Measurements from ENCODE around the gene CA6. TPM values are rescaled to one million over a fixed set of nuclear protein-coding genes. Genes with fewer than 3 reads are reported as not detected.
"Not testable (repeated sequence)": the region's sequence is repeated elsewhere in the genome, so short reads cannot be mapped to it uniquely, and the experiment has no call there.

The CA6 gene
- total RNA-seq, 1 experiment from 2014 or later = not detected

DNA sequence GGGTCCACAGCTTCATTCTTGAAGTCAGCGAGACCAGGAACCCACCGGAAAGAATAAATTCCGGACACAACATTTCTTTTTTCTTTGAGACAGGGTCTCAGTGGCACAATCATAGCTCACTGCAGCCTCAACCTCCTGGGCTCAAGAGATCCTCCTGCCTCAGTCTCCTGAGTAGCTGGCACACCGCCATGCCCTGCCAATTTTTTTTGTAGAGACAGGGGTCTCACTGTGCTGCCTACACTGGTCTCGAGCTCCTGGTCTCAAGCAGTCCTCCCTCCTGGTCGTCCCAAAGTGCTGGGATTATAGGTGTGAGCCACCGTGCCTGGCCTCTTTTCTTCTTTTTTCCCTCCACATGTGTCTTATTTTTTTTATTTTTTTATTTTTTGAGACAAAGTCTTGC, 46.6 kb upstream of the CA6 start:
- no peaks in the 10 kb centered on the region for H3K9me3 ChIP-seq (ENCODE audit: control insufficient read depth, insufficient read depth, low read depth, low read length)
- intact Hi-C loops (cut with micrococcal nuclease; ENCODE audit: unreplicated experiment) = no loop called here

DNA sequence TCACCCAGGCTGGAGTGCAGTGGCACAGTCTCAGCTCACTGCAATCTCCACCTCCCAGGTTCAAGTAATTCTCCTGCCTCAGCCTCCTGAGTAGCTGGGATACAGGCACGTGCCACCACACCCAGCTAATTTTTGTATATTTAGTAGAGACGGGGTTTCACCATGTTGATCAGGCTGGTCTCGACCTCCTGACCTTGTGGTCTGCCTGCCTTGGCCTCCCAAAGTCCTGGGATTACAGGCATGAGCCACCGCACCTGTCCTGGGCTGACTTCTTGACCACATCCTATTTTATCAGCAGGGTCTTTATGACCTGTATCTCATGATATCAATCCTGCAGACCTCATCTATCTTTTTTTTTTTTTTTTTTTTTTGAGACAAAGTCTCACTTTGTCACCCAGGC, 45.0 kb upstream of the CA6 start:
- H3K36me3 ChIP-seq (ENCODE audit: control insufficient read depth, insufficient read depth, low read length); in situ Hi-C loops (cut with HindIII; ENCODE audit: low pct_unique_long_range_greater_than_20kb, low sequenced_read_pairs); H3K9me3 ChIP-seq (ENCODE audit: control insufficient read depth, insufficient read depth, low read depth, low read length); DNase-seq (ENCODE audit: low read depth, low spot score); H3K4me3 ChIP-seq (ENCODE audit: low read depth in 2 of 2, low read length in 2 of 2); H3K27me3 ChIP-seq (ENCODE audit: control insufficient read depth, insufficient read depth, low read length); BruUV-seq (replicated peaks); intact Hi-C loops (cut with micrococcal nuclease; ENCODE audit: unreplicated experiment); ATAC-seq; POLR2A ChIA-PET; CTCF ChIA-PET: not testable (repeated sequence)
- H3K27ac ChIP-seq (ENCODE audit: low read length) = peak overlapping the region; percentile 58
- H3K4me1 ChIP-seq (ENCODE audit: control insufficient read depth, insufficient read depth, low read length) = peaks cover 32% of the 10 kb centered on the region

More for the DNA sequence above, 46.6 kb upstream of the CA6 start:
- ChIA-PET POLR2A (interaction anchor here (0.6 to 0.7 kb wide), 2 partner anchors 33 to 138 kb away, joined by 3 to 4 read pairs; no protein-coding TSS in a partner anchor), CTCF (interaction anchor here (0.6 kb wide), 1 partner anchor 36 kb away, joined by 3 read pairs; no protein-coding TSS in a partner anchor)
- no TSS peak for BruUV-seq (replicated peaks)
- ATAC-seq (no peak), DNase-seq (ENCODE audit: low read depth, low spot score) (no peak)
- TF ChIP-seq POLR2AphosphoS5 (IDR thresholded peaks at IDR 0.05; ENCODE audit: low read depth, low read length) (no peak), TCF7L2 (IDR thresholded peaks at IDR 0.05; ENCODE audit: low read depth, low read length) (no peak), SIN3A (IDR thresholded peaks at IDR 0.05; ENCODE audit: borderline replicate concordance, insufficient read depth, low read depth, low read length) (no peak)
- TF ChIP-seq, protein P1, sequence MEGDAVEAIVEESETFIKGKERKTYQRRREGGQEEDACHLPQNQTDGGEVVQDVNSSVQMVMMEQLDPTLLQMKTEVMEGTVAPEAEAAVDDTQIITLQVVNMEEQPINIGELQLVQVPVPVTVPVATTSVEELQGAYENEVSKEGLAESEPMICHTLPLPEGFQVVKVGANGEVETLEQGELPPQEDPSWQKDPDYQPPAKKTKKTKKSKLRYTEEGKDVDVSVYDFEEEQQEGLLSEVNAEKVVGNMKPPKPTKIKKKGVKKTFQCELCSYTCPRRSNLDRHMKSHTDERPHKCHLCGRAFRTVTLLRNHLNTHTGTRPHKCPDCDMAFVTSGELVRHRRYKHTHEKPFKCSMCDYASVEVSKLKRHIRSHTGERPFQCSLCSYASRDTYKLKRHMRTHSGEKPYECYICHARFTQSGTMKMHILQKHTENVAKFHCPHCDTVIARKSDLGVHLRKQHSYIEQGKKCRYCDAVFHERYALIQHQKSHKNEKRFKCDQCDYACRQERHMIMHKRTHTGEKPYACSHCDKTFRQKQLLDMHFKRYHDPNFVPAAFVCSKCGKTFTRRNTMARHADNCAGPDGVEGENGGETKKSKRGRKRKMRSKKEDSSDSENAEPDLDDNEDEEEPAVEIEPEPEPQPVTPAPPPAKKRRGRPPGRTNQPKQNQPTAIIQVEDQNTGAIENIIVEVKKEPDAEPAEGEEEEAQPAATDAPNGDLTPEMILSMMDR (IDR thresholded peaks at IDR 0.05) = no peak
- TF ChIP-seq, protein P2, sequence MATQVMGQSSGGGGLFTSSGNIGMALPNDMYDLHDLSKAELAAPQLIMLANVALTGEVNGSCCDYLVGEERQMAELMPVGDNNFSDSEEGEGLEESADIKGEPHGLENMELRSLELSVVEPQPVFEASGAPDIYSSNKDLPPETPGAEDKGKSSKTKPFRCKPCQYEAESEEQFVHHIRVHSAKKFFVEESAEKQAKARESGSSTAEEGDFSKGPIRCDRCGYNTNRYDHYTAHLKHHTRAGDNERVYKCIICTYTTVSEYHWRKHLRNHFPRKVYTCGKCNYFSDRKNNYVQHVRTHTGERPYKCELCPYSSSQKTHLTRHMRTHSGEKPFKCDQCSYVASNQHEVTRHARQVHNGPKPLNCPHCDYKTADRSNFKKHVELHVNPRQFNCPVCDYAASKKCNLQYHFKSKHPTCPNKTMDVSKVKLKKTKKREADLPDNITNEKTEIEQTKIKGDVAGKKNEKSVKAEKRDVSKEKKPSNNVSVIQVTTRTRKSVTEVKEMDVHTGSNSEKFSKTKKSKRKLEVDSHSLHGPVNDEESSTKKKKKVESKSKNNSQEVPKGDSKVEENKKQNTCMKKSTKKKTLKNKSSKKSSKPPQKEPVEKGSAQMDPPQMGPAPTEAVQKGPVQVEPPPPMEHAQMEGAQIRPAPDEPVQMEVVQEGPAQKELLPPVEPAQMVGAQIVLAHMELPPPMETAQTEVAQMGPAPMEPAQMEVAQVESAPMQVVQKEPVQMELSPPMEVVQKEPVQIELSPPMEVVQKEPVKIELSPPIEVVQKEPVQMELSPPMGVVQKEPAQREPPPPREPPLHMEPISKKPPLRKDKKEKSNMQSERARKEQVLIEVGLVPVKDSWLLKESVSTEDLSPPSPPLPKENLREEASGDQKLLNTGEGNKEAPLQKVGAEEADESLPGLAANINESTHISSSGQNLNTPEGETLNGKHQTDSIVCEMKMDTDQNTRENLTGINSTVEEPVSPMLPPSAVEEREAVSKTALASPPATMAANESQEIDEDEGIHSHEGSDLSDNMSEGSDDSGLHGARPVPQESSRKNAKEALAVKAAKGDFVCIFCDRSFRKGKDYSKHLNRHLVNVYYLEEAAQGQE (IDR thresholded peaks at IDR 0.05; ENCODE audit: insufficient read depth in 1 of 2, low read depth in 2 of 2, low read length in 1 of 2) = no peak
- peaks cover 17% of the 10 kb centered on the region for H3K4me1 ChIP-seq (ENCODE audit: control insufficient read depth, insufficient read depth, low read length)
- peak overlapping the region; percentile 58 for H3K27ac ChIP-seq (ENCODE audit: low read length)
- no peaks in the 10 kb centered on the region for H3K36me3 ChIP-seq (ENCODE audit: control insufficient read depth, insufficient read depth, low read length)
- H3K4me3 ChIP-seq (ENCODE audit: low read depth in 2 of 2, low read length in 2 of 2) = no peak overlapping the region
- in situ Hi-C loops (cut with HindIII; ENCODE audit: low pct_unique_long_range_greater_than_20kb, low sequenced_read_pairs) = no loop called here
- no peaks in the 10 kb centered on the region for H3K27me3 ChIP-seq (ENCODE audit: control insufficient read depth, insufficient read depth, low read length)

DNA sequence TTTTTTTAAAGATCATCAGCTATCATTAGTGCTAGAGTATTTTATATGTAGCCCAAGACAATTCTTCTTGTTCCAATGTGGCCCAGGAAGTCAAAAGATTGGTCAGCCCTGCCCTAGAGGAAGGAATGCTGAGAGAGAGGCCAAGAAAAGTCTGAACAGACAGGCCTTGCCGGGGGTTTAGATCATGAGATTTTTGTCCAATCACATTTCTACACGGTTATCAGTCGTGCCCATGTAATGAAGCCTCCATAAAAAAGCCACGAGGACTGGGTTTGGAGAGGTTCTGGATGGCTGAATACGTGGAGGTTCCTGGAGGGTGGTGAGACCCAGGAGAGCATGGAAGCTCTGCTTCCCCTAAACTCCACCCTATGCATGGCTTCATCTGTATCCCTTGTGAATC, 42.9 kb upstream of the CA6 start:
- BruUV-seq (replicated peaks) = no TSS peak
- Histone ChIP-seq H3K4me3 (ENCODE audit: low read depth in 2 of 2, low read length in 2 of 2) (no peak overlapping the region), H3K36me3 (ENCODE audit: control insufficient read depth, insufficient read depth, low read length) (no peaks in the 10 kb centered on the region), H3K9me3 (ENCODE audit: control insufficient read depth, insufficient read depth, low read depth, low read length) (no peaks in the 10 kb centered on the region), H3K27me3 (ENCODE audit: control insufficient read depth, insufficient read depth, low read length) (no peaks in the 10 kb centered on the region), H3K4me1 (ENCODE audit: control insufficient read depth, insufficient read depth, low read length) (peaks cover 40% of the 10 kb centered on the region), H3K27ac (ENCODE audit: low read length) (peak overlapping the region; percentile 93)
- DNase-seq (ENCODE audit: low read depth, low spot score) = no peak
- POLR2A ChIA-PET = no interaction called here
- no peak for ATAC-seq
- CTCF ChIA-PET = no interaction called here
- in situ Hi-C loops (cut with HindIII; ENCODE audit: low pct_unique_long_range_greater_than_20kb, low sequenced_read_pairs) (no loop called here), intact Hi-C loops (cut with micrococcal nuclease; ENCODE audit: unreplicated experiment) (no loop called here)
- TF ChIP-seq, protein P1 (IDR thresholded peaks at IDR 0.05) = no peak
- TF ChIP-seq TCF7L2 (IDR thresholded peaks at IDR 0.05; ENCODE audit: low read depth, low read length) (no peak), SIN3A (IDR thresholded peaks at IDR 0.05; ENCODE audit: borderline replicate concordance, insufficient read depth, low read depth, low read length) (no peak), POLR2AphosphoS5 (IDR thresholded peaks at IDR 0.05; ENCODE audit: low read depth, low read length) (no peak)
- TF ChIP-seq, protein P2 (IDR thresholded peaks at IDR 0.05; ENCODE audit: insufficient read depth in 1 of 2, low read depth in 2 of 2, low read length in 1 of 2) = no peak
